Bronchial epithelial cell (primary cell): ENCODE data around the gene FSTL3. TPM values are rescaled to one million over a fixed set of nuclear protein-coding genes. Genes with fewer than 3 reads are reported as not detected.
A peak's percentile ranks its signal among the peaks of the same experiment; 100 is the strongest.

ENCODE experiments used
- DNase-seq: peaks from one replicate; pipeline ENCODE4 v3.0.0-alpha.2; 2010; ENCODE audit warnings: low read depth
- FAIRE-seq: peaks from 2 replicates; lab custom pipeline; 2011; peaks lifted over from hg19 to GRCh38; lab: Jason Lieb, UNC
- H3K27me3 ChIP-seq: 2 replicates; pipeline ENCODE4 v1.5.1; 2011; ENCODE audit warnings: low read length; ENCODE audit not compliant: control insufficient read depth, insufficient read depth
- H3K36me3 ChIP-seq: 2 replicates; pipeline ENCODE4 v1.5.1; 2011; ENCODE audit warnings: low read length; ENCODE audit not compliant: control insufficient read depth, insufficient read depth
- H3K4me3 ChIP-seq: 2 replicates; pipeline ENCODE4 v1.5.1; 2011; ENCODE audit warnings: mild to moderate bottlenecking, low read depth, low read length, control low read depth
- total RNA-seq: library from RNA; depleted of rRNA; stranded (reverse); fragments of >200 nt; gene quantifications from 2 replicates; pipeline ENCODE4 v1.2.1, GENCODE V29; 2014
- TF ChIP-seq, protein P1 (sequence below): IDR thresholded peaks from 2 replicates; pipeline ENCODE4 v1.5.1; 2011; ENCODE audit warnings: mild to moderate bottlenecking, moderate library complexity, low read length, control low read depth, inconsistent platforms; ENCODE audit not compliant: insufficient read depth, severe bottlenecking

The FSTL3 gene
- total RNA-seq, 1 donor from 2014 or later, result 143 TPM

DNA sequence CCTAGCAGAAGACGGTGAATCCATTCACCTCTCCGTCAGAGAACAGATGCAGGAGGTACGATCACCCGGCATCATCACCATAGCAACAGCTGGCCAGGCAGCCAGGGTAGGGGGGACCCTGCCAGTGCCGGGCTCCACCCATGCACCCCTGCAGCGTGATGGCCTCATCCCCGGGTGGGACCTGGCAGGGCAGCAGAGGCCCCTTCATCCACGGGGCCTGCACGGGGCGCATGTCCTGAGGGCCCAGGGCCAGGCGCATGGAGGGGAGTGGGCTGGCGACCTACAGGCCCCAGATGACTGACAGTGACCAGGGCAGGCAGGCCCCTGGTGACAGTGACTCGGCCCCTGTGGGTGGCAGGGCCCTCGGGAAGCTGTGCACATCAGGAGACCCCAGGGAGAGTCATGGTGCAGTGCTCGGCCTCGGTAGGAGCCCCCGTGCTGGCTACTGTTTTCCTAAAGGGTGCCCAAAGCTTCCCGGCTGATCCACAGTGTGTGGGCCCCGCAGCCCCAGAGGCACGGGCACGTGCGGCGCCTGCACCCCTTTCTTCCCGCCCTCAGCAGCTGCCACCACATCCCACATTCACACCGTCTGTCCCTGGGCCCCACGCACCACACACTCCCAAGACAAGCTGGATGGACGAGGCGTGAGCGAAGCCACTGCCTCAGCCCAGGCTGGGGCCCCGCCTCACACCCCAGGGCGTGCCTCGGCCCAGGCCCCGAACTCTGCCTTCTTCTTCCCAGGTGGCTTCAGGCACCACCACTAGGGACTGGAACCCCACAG, 17.9 kb upstream of the FSTL3 start:
- peaks cover 24% of the 10 kb centered on the region for H3K36me3 ChIP-seq
- FAIRE-seq (no peak), DNase-seq (no peak)
- H3K4me3 ChIP-seq, result no peak overlapping the region
- TF ChIP-seq, protein P1, sequence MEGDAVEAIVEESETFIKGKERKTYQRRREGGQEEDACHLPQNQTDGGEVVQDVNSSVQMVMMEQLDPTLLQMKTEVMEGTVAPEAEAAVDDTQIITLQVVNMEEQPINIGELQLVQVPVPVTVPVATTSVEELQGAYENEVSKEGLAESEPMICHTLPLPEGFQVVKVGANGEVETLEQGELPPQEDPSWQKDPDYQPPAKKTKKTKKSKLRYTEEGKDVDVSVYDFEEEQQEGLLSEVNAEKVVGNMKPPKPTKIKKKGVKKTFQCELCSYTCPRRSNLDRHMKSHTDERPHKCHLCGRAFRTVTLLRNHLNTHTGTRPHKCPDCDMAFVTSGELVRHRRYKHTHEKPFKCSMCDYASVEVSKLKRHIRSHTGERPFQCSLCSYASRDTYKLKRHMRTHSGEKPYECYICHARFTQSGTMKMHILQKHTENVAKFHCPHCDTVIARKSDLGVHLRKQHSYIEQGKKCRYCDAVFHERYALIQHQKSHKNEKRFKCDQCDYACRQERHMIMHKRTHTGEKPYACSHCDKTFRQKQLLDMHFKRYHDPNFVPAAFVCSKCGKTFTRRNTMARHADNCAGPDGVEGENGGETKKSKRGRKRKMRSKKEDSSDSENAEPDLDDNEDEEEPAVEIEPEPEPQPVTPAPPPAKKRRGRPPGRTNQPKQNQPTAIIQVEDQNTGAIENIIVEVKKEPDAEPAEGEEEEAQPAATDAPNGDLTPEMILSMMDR, result no peak
- H3K27me3 ChIP-seq, result no peaks in the 10 kb centered on the region

DNA sequence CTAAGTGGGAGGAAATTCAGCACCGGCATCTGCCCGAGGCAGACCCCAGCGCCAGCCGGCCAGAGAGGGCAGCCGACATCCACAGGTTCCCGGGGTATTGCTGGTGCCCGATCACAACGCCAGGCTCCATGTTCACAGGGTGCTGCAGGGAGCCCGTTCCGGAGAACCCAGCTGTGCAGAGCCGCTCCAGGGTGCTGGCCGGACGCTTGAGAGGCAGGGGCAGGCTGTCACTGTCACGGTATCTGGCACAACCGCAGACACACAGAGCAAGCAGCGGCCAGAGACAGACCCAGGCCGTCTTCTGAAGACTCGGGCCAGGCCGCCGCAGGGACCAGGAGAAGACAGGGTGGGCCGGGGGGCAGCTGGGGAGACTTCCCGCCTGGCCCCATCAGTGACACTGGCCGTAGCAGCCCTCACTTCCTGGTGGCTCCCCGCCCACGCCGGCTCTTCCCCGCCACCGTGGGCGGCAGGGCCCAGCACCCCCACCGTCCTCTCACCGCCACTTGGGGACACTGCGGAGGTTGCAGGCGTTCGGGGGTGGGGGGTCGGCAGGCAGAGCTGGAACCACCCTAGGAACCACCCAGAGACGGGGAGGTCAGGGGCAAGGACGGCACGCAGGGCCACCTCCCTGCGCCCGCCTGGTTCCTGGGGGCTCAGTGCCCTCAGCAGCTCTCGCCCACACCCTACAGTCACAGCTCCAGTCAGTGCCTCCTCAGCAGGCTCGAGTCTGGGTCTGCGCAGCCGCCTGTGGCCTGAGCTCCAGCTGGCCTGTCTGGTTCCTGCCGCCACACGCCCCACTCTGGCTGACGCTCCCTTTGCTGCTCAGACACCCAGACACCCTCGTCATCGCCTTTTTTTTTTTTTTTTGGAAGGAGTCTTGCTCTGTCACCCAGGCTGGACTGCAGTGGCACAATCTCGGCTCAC, 17.0 kb upstream of the FSTL3 start:
- DNase-seq (peak; percentile 94), FAIRE-seq (no peak)
- H3K36me3 ChIP-seq, result peaks cover 15% of the 10 kb centered on the region
- H3K27me3 ChIP-seq, result no peaks in the 10 kb centered on the region
- TF ChIP-seq, protein P1, result peak; percentile 7
- peak overlapping the region; percentile 4 for H3K4me3 ChIP-seq

DNA sequence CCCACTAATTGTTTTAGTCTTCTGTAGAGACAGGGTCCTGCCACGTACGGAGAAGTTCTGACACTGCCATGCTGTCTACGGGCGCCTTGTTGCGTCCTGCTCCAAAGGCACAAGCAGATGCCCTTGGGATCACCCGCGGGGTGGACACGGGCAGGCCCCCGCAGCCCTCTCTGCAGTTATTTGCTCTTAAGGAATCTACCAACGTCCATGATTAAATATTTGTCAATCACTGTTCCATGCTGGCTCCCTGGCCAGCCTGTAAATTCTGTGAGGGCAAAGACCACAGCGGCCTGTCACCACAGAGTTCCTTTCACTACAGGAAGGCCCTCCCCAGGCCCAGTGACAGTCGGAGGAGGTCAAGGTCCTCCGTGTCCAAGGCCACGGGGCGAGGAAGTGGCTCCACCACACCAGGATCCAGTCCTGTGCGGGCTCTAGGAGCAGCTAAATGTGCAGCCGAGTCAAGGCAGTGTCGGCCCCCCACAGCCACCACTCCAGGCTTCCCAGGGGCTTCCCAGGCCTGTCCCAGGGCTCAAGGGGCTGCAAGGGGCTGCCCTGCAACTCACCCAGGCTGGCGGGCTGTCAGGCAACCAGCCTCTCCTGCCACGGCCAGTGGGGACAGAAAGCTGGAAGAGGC, 15.3 kb upstream of the FSTL3 start:
- DNase-seq, result no peak
- no peaks in the 10 kb centered on the region for H3K27me3 ChIP-seq
- H3K36me3 ChIP-seq, result peaks cover 13% of the 10 kb centered on the region
- peak overlapping the region; percentile 93 for H3K4me3 ChIP-seq
- TF ChIP-seq, protein P1, result no peak
- FAIRE-seq, result no peak

DNA sequence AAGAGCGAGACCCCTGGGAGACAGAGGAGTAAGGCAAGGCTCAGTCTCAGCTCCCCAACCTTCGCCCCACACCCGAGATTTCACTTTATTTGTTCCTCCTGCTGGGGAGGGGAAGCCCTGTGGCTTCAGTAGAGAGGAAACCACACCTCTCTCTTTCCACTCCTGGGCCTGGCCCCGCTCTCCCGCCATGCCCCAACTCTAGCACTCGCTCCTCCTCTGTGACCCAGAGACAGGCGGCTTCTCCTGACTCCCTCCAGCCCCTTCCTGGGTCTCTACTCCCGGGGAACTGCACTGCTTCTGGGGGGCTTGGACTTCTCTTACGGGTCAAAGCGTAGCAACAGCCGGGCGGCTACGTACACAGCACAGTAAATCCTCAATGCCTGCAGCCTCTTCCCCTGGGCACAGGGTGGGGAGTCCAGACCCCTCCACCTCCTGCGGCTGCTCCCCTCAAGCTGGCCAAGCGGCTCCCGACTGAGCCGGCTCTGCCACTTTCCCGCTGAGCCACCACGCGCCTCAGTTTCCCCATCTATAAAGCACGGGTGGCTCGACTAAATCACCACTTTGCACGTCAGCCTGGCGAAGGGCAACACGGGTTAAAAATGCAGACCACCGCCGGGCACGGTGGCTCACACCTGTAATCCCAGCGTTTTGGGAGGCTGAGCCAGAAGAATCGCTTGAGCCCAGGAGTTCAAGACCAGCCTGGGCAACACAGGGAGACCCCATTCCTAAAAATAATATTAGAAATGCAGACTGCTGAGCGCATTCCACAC, 14.6 kb upstream of the FSTL3 start:
- FAIRE-seq (no peak), DNase-seq (no peak)
- H3K27me3 ChIP-seq, result no peaks in the 10 kb centered on the region
- peak overlapping the region; percentile 93 for H3K4me3 ChIP-seq
- TF ChIP-seq, protein P1, result no peak
- H3K36me3 ChIP-seq, result peaks cover 11% of the 10 kb centered on the region

DNA sequence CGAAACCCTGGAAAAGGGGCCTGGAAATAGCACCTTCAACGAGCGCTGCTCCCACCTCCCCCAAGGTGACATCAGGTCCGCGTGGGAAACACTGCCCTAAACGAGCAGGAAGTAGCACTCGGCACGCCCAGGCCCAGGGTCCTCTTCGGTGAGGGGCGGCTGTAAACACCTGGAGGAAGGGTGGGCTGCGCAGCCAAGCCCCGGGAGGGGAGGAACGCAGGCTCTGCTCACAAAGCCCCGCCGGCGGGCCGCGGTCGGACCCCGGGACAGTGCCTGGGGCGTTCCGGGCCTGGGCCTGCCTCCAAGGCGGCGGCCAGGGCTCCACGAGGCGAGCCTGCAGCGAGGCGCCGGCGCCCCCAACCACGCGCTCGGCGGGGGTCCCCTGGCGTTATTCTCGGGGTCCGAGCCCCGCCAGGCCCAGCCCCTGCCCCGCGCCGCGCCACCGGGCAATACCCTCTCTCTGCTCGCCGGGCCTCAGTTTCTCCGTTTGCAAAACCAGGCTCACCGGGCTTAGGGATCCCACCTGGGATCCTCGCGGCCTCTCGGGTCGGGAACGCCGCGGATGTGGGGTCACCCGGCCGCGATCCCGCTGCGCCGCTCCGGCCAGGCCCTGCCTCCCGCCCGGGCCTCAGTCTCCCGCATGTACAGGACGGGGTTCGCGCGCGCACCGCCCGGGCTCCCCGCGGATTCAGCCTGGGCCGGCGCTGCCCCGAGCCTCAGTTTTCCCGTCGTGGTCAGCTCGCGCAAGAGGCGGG, 13.8 kb upstream of the FSTL3 start:
- Histone ChIP-seq H3K36me3 (peaks cover 8% of the 10 kb centered on the region), H3K4me3 (peak overlapping the region; percentile 93), H3K27me3 (no peaks in the 10 kb centered on the region)
- DNase-seq (peak; percentile 47), FAIRE-seq (no peak)
- TF ChIP-seq, protein P1, result no peak
